H1 (cell line): ENCODE results near the gene CEP85L. TPM values are rescaled to one million over a fixed set of nuclear protein-coding genes. Genes with fewer than 3 reads are reported as not detected.

Source experiments
- CTCF ChIA-PET: fragments of 300-600 bp; sonication (Branson Sonifier 250); formaldehyde crosslinking; loops from one replicate; lab custom pipeline; 2021; ENCODE audit not compliant: partially characterized antibody; lab: Charles Lee
- POLR2A ChIA-PET: fragments of 300-600 bp; sonication (Branson Sonifier 250); formaldehyde crosslinking; loops from one replicate; lab custom pipeline; 2021; ENCODE audit warnings: inconsistent platforms; ENCODE audit not compliant: partially characterized antibody; lab: Charles Lee
- DNase-seq, 2 experiments: peaks; one replicate each; pipeline versions ENCODE4 v3.0.0 to v3.0.0-alpha.2; 2010 to 2022; ENCODE audit warnings: low spot score in 2 of 2, low read depth in 1 of 2, mixed read lengths in 1 of 2
- FAIRE-seq: peaks from 2 replicates; lab custom pipeline; 2011; peaks lifted over from hg19 to GRCh38; lab: Jason Lieb, UNC
- H2AFZ ChIP-seq: 2 replicates; pipeline ENCODE4 v1.8.1; 2012; ENCODE audit warnings: low read length, inconsistent platforms
- H2AK5ac ChIP-seq: 2 replicates; pipeline ENCODE4 v1.6.1; 2013; ENCODE audit warnings: low read depth, low read length
- H2BK120ac ChIP-seq: replicated peaks from 2 replicates; pipeline ENCODE3; 2013; ENCODE audit warnings: low read depth, low read length, inconsistent platforms
- H2BK12ac ChIP-seq: 2 replicates; pipeline ENCODE4 v1.6.1; 2013; ENCODE audit warnings: low read depth, low read length
- H2BK15ac ChIP-seq: 2 replicates; pipeline ENCODE4 v1.6.1; 2013; ENCODE audit warnings: low read length
- H2BK20ac ChIP-seq: 2 replicates; pipeline ENCODE4 v1.6.1; 2013; ENCODE audit warnings: low read length
- H2BK5ac ChIP-seq: 2 replicates; pipeline ENCODE4 v1.6.1; 2013; ENCODE audit warnings: low read depth, low read length
- H3K14ac ChIP-seq: 2 replicates; pipeline ENCODE4 v1.6.1; 2013; ENCODE audit warnings: inconsistent platforms; ENCODE audit not compliant: insufficient read length
- H3K18ac ChIP-seq: 2 replicates; pipeline ENCODE4 v1.6.1; 2013; ENCODE audit warnings: low read length; ENCODE audit errors: extremely low read depth
- H3K23ac ChIP-seq: 2 replicates; pipeline ENCODE4 v1.6.1; 2013; ENCODE audit warnings: inconsistent platforms; ENCODE audit not compliant: insufficient read length
- H3K23me2 ChIP-seq: 2 replicates; pipeline ENCODE4 v1.6.1; 2013; ENCODE audit warnings: low read depth, low read length
- H3K27ac ChIP-seq: 2 replicates; pipeline ENCODE4 v1.6.1; 2011; ENCODE audit warnings: low read depth, low read length, inconsistent platforms
- H3K27me3 ChIP-seq, 4 experiments: replicated peaks in 1 of 4; 1 replicate in 1 of 4; 2 replicates in 3 of 4; pipeline versions ENCODE4 v1.6.1 to v1.8.1; 2011 to 2013; ENCODE audit warnings: low read length in 3 of 4, mild to moderate bottlenecking in 3 of 4, inconsistent platforms in 2 of 4, mixed read lengths in 2 of 4, moderate library complexity in 1 of 4; ENCODE audit not compliant: control insufficient read depth in 3 of 4, insufficient read depth in 3 of 4; ENCODE audit errors: extremely low read depth in 1 of 4
- H3K36me3 ChIP-seq, 4 experiments: 2 replicates each; pipeline versions ENCODE4 v1.6.1 to v1.8.1; 2011 to 2013; ENCODE audit warnings: mild to moderate bottlenecking in 4 of 4, low read length in 3 of 4, moderate library complexity in 2 of 4, control low read depth in 1 of 4, inconsistent platforms in 1 of 4; ENCODE audit not compliant: insufficient read depth in 4 of 4, control insufficient read depth in 2 of 4
- H3K4ac ChIP-seq: replicated peaks from 2 replicates; pipeline ENCODE3; 2013; ENCODE audit warnings: low read length, low read depth, mixed read lengths, inconsistent platforms; ENCODE audit not compliant: insufficient read length
- H3K4me1 ChIP-seq, 4 experiments: replicated peaks in 1 of 4; 1 replicate in 1 of 4; 2 replicates in 3 of 4; pipeline versions ENCODE4 v1.6.1 to v1.8.1; 2011 to 2013; ENCODE audit warnings: low read length in 3 of 4, inconsistent platforms in 2 of 4, mixed read lengths in 1 of 4; ENCODE audit not compliant: insufficient read depth in 4 of 4, control insufficient read depth in 3 of 4
- H3K4me2 ChIP-seq, 2 experiments: 2 replicates each; pipeline versions ENCODE4 v1.6.1 to v1.8.1; 2011 to 2013; ENCODE audit warnings: low read depth in 2 of 2, low read length in 2 of 2, control low read depth in 1 of 2, inconsistent platforms in 1 of 2, mild to moderate bottlenecking in 1 of 2; ENCODE audit not compliant: insufficient read depth in 1 of 2
- H3K4me3 ChIP-seq, 4 experiments: fragments of 200-600, 300-600 bp in 1 of 4; sonication (generic), shearing (Covaris generic), sonication (Bioruptor Twin) in 1 of 4; 2 replicates each; pipeline versions ENCODE4 v1.5.1 to v1.8.1; 2011 to 2016; ENCODE audit warnings: low read length in 4 of 4, low read depth in 3 of 4, control low read depth in 2 of 4, inconsistent platforms in 2 of 4, mild to moderate bottlenecking in 2 of 4, mixed read lengths in 1 of 4, moderate library complexity in 1 of 4; ENCODE audit not compliant: insufficient read depth in 2 of 4; ENCODE audit errors: extremely low read depth in 1 of 4
- H3K56ac ChIP-seq: replicated peaks from 2 replicates; pipeline ENCODE3; 2013; ENCODE audit warnings: low read depth, mild to moderate bottlenecking, mixed read lengths, low read length, inconsistent platforms; ENCODE audit not compliant: insufficient read length
- H3K79me1 ChIP-seq: 2 replicates; pipeline ENCODE4 v1.6.1; 2013; ENCODE audit warnings: low read depth, low read length, control low read depth
- H3K79me2 ChIP-seq, 2 experiments: 2 replicates each; pipeline versions ENCODE4 v1.6.1 to v1.8.1; 2012 to 2013; ENCODE audit warnings: low read length in 2 of 2, mild to moderate bottlenecking in 2 of 2, inconsistent platforms in 1 of 2; ENCODE audit not compliant: insufficient read depth in 2 of 2, control insufficient read depth in 1 of 2
- H3K9ac ChIP-seq, 4 experiments: replicated peaks in 1 of 4; 1 replicate in 1 of 4; 2 replicates in 3 of 4; pipeline versions ENCODE4 v1.6.1 to v1.8.1; 2011 to 2013; ENCODE audit warnings: low read depth in 3 of 4, low read length in 3 of 4, control low read depth in 2 of 4, mild to moderate bottlenecking in 2 of 4, moderate library complexity in 2 of 4, inconsistent platforms in 1 of 4; ENCODE audit errors: extremely low read depth in 1 of 4
- H3K9me3 ChIP-seq, 2 experiments: 2 replicates each; pipeline versions ENCODE4 v1.6.1 to v1.8.1; 2012 to 2013; ENCODE audit warnings: mild to moderate bottlenecking in 2 of 2, moderate library complexity in 2 of 2, control low read depth in 1 of 2, inconsistent platforms in 1 of 2, low read depth in 1 of 2, low read length in 1 of 2, mixed read lengths in 1 of 2; ENCODE audit not compliant: insufficient read depth in 2 of 2
- H4K20me1 ChIP-seq, 2 experiments: replicated peaks in 1 of 2; 2 replicates each; pipeline versions ENCODE3 to v1.8.1; 2011 to 2013; ENCODE audit warnings: inconsistent platforms in 2 of 2, low read length in 2 of 2, mild to moderate bottlenecking in 1 of 2; ENCODE audit not compliant: insufficient read depth in 2 of 2, control insufficient read depth in 1 of 2
- H4K5ac ChIP-seq: 2 replicates; pipeline ENCODE4 v1.6.1; 2013; ENCODE audit warnings: low read length, low read depth, mixed read lengths, inconsistent platforms; ENCODE audit not compliant: insufficient read length
- H4K8ac ChIP-seq: 2 replicates; pipeline ENCODE4 v1.8.0; 2013; ENCODE audit warnings: mild to moderate bottlenecking, moderate library complexity, low read length, inconsistent platforms; ENCODE audit not compliant: insufficient read depth; ENCODE audit errors: extremely low read depth
- H4K91ac ChIP-seq: replicated peaks from 2 replicates; pipeline ENCODE3; 2013; ENCODE audit warnings: low read length, mixed read lengths, inconsistent platforms; ENCODE audit not compliant: insufficient read length
- ASH2L ChIP-seq: fragments of 200-600, 300-600 bp; sonication (generic); IDR thresholded peaks from one replicate; pipeline ENCODE4 v1.7.1; 2017; ENCODE audit warnings: low read length
- BACH1 ChIP-seq: IDR thresholded peaks from 2 replicates; pipeline ENCODE4 v1.6.1; 2012; ENCODE audit warnings: low read length, improper control_type of control experiment
- CHD2 ChIP-seq: IDR thresholded peaks from 2 replicates; pipeline ENCODE4 v1.6.1; 2012; ENCODE audit warnings: low read length, improper control_type of control experiment
- CREB1 ChIP-seq: IDR thresholded peaks from 2 replicates; pipeline ENCODE4 v1.6.1; 2012; ENCODE audit warnings: inconsistent platforms
- EZH2 ChIP-seq: fragments of 200-600 bp; sonication (generic); IDR thresholded peaks from 2 replicates; pipeline ENCODE4 v1.7.1; 2012; ENCODE audit warnings: low read depth, mild to moderate bottlenecking, moderate library complexity, low read length, inconsistent platforms; ENCODE audit not compliant: severe bottlenecking
- GABPA ChIP-seq: IDR thresholded peaks from 2 replicates; pipeline ENCODE4 v1.6.1; 2011; ENCODE audit warnings: mild to moderate bottlenecking, low read length, moderate library complexity, borderline replicate concordance; ENCODE audit not compliant: insufficient read depth
- KDM4A ChIP-seq: IDR thresholded peaks from one replicate; pipeline ENCODE4 v1.7.1; 2012; ENCODE audit warnings: low read depth, mild to moderate bottlenecking, moderate library complexity, low read length, inconsistent platforms; ENCODE audit not compliant: severe bottlenecking
- MAFK ChIP-seq: IDR thresholded peaks from 2 replicates; pipeline ENCODE4 v1.6.1; 2012; ENCODE audit warnings: low read depth, mild to moderate bottlenecking, improper control_type of control experiment, low read length
- RNF2 ChIP-seq: fragments of 200-900, 300-1000 bp; sonication (generic); IDR thresholded peaks from 2 replicates; pipeline ENCODE4 v1.7.1; 2016; ENCODE audit warnings: borderline replicate concordance, low read depth, mild to moderate bottlenecking, antibody characterized with exemption, low read length; ENCODE audit not compliant: poor library complexity, severe bottlenecking; ENCODE audit errors: missing control alignments
- SIX5 ChIP-seq: IDR thresholded peaks from 2 replicates; pipeline ENCODE4 v1.6.1; 2011; ENCODE audit warnings: mild to moderate bottlenecking, low read depth, low read length
- SP1 ChIP-seq: IDR thresholded peaks from 2 replicates; pipeline ENCODE4 v1.6.1; 2011; ENCODE audit warnings: low read depth, low read length
- SP4 ChIP-seq: IDR thresholded peaks from 2 replicates; pipeline ENCODE4 v1.6.1; 2012; ENCODE audit warnings: low read length, inconsistent platforms
- WGBS, 2 experiments: shearing (Covaris generic) in 1 of 2; methylation state at CpG; one replicate each; pipeline versions ENCODE4 v1.1.6 to v1.1.7; 2013 to 2015; ENCODE audit warnings: low lambda C conversion rate in 2 of 2, mixed read lengths in 2 of 2, inconsistent platforms in 1 of 2, low coverage in 1 of 2, missing lambda C conversion rate in 1 of 2; ENCODE audit not compliant: insufficient replicate concordance in 2 of 2, insufficient coverage in 1 of 2, insufficient read length in 1 of 2; ENCODE audit errors: extremely low coverage in 1 of 2, missing lambda C conversion rate in 1 of 2; 5-methylcytosine and 5-hydroxymethylcytosine counted together
- polyA plus RNA-seq, 7 experiments: library from polyadenylated mRNA; depleted of rRNA in 3 of 7; stranded (reverse) in 5 of 7; unstranded in 2 of 7; fragments of >200 nt in 5 of 7; fragments of 200-250 nt in 2 of 7; gene quantifications; 1 replicate in 5 of 7; 2 replicates in 1 of 7; 4 replicates in 1 of 7; pipeline versions ENCODE4 v1.2.1 to v1.2.3, GENCODE V29; 2011 to 2013; ENCODE audit warnings: missing spikeins in 2 of 7, mixed read lengths in 2 of 7
- total RNA-seq: library from RNA; stranded (reverse); fragmentation: NEBNext Ultra II Directional; extraction: Animal tissue kit (Norgen Biotek cat#: 25700); gene quantifications from 2 replicates; pipeline ENCODE4 v1.2.1, GENCODE V29; 2021
- TF ChIP-seq, protein P1 (sequence below): IDR thresholded peaks from 2 replicates; pipeline ENCODE4 v1.6.1; 2012; ENCODE audit warnings: inconsistent platforms

CEP85L gene
- total and polyA plus RNA-seq, 2 of the 8 experiments (the other 6 are each of a cell fraction or from before 2014, with no cell fraction given): 3.2 to 27.6 TPM

DNA sequence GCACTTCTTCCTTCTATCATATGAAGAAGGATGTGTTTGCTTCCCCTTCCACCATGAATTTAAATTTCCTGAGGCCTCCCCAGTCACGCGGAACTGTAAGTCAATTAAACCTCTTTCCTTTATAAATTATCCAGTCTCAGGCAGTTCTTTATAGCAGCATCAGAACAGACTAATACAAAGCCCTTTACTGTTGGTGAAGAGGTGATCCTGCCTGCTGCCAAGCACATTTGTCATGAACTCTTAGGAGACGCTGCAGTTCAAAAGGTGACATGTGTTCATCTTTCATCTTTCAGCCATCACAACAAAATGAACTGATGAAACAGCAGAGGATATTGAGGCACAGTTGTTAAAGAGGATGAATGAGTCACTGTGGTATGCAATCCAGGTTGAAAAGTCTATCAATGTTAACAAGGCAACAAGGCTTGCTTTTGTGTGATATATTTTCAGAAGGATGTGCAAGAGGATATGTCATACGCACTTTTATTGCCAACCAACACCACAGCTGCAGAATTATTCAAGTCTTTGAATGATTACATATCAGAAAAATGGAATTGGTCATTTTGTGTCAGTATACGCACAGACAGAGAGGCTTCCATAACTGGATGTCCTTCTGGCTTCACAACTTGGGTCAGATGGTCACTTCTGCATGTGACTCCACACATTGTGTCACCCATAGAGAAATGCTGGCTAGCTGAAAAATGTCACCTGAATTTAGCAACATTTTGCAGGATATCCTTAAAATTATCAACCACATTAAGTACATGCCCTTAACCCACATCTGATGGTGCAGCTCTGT is 155.7 kb downstream of the CEP85L start:
- Histone ChIP-seq H2BK12ac (no peak overlapping the region), H3K23me2 (no peaks in the 10 kb centered on the region), H3K9ac (no peak overlapping the region), H3K4me2 (no peak overlapping the region), H3K23ac (no peak overlapping the region), H3K4ac (no peak overlapping the region), H2BK120ac (no peak overlapping the region), H3K4me3 (no peak overlapping the region), H4K91ac (no peak overlapping the region), H2BK20ac (no peak overlapping the region), H3K27me3 (no peaks in the 10 kb centered on the region), H3K9me3 (peaks cover 0 to 5% of the 10 kb centered on the region in 2 experiments; a peak in 1 of 4 replicates), H4K8ac (no peak overlapping the region), H4K20me1 (peaks cover 0 to 2% of the 10 kb centered on the region in 2 experiments), H3K56ac (no peak overlapping the region), H2AK5ac (no peak overlapping the region), H3K14ac (no peak overlapping the region), H4K5ac (no peak overlapping the region), H2BK15ac (no peak overlapping the region), H3K36me3 (no peaks in the 10 kb centered on the region; a peak in 1 of 8 replicates), H2AFZ (no peak overlapping the region), H3K79me2 (no peaks in the 10 kb centered on the region), H3K4me1 (no peaks in the 10 kb centered on the region), H2BK5ac (no peak overlapping the region), H3K27ac (no peak overlapping the region), H3K18ac (no peak overlapping the region), H3K79me1 (no peaks in the 10 kb centered on the region)
- FAIRE-seq (no peak), DNase-seq (no peak)
- CTCF ChIA-PET: interaction anchor here (0.6 kb wide), 1 partner anchor 265 kb away, joined by 3 read pairs; no protein-coding TSS in a partner anchor
- WGBS, 2 experiments: 92% methylated on average over 5 of the region's 5 CpGs; no CpG with 5 or more reads in 1 of the 2 experiments
- POLR2A ChIA-PET: no interaction called here
- TF ChIP-seq BACH1 (no peak), CHD2 (no peak), SP1 (no peak), ASH2L (no peak), SIX5 (no peak), SP4 (no peak), GABPA (no peak), EZH2 (no peak), RNF2 (no peak), CREB1 (no peak), KDM4A (no peak), MAFK (no peak)
- TF ChIP-seq, protein P1, sequence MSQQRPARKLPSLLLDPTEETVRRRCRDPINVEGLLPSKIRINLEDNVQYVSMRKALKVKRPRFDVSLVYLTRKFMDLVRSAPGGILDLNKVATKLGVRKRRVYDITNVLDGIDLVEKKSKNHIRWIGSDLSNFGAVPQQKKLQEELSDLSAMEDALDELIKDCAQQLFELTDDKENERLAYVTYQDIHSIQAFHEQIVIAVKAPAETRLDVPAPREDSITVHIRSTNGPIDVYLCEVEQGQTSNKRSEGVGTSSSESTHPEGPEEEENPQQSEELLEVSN: no peak
